Mucosa of descending colon (tissue), 3 donors: ENCODE data around the gene HOXD3. TPM values are rescaled to one million over a fixed set of nuclear protein-coding genes. Genes with fewer than 3 reads are reported as not detected.
A peak's percentile ranks its signal among the peaks of the same experiment; 100 is the strongest.

ENCODE experiments used
- ATAC-seq: fragments of 200-7000 bp; cut with Tn5 transposase; one replicate; pipeline ENCODE4 v1.9.1; 2020; ENCODE audit warnings: mild to moderate bottlenecking, moderate library complexity
- DNase-seq, 3 donors: peaks; one replicate each; pipeline ENCODE4 v3.0.0-alpha.2; 2020
- H3K36me3 ChIP-seq: fragments of 200-600 bp; one replicate; pipeline ENCODE4 v1.8.0; 2021; ENCODE audit warnings: low read depth, mild to moderate bottlenecking
- H3K4me1 ChIP-seq: fragments of 200-600 bp; one replicate; pipeline ENCODE4 v1.8.0; 2021; ENCODE audit warnings: low read depth, mild to moderate bottlenecking
- H3K4me3 ChIP-seq: fragments of 200-600 bp; one replicate; pipeline ENCODE4 v1.8.0; 2021; ENCODE audit warnings: mild to moderate bottlenecking
- H3K9me3 ChIP-seq: fragments of 200-600 bp; one replicate; pipeline ENCODE4 v1.8.0; 2021; ENCODE audit warnings: mild to moderate bottlenecking
- CTCF ChIP-seq: fragments of 200-600 bp; IDR thresholded peaks from one replicate; pipeline ENCODE4 v1.8.0; 2022; ENCODE audit warnings: antibody characterized with exemption, mild to moderate bottlenecking
- intact Hi-C, 2 donors: fragments of 100-400 bp; cut with DNase I in 1 of 2; cut with micrococcal nuclease in 1 of 2; formaldehyde crosslinking; loops; one replicate each; pipeline versions ENCODE4 v1.11.0 to v1.11.1; 2022; cut with DNase I, micrococcal nuclease
- total RNA-seq, 3 donors: library from RNA; stranded (reverse); fragmentation: NEBNext Ultra II Directional in 2 of 3; extraction: Animal tissue kit (Norgen Biotek cat#: 25700) in 2 of 3; gene quantifications; one replicate each; pipeline versions ENCODE4 v1.2.1 to v1.2.4, GENCODE V29; 2021 to 2023
- donor health status: DM: no; HTN: no; CAD: no; lungs with moderate emphysema.
- donor health status: DM: no; HTN: no; CAD: no.
- donor health status: DM: no; HTN: yes; CAD: no.

Gene HOXD3
- total RNA-seq, 3 donors from 2014 or later: 5.8 to 7.0 (median 6.0) TPM

DNA sequence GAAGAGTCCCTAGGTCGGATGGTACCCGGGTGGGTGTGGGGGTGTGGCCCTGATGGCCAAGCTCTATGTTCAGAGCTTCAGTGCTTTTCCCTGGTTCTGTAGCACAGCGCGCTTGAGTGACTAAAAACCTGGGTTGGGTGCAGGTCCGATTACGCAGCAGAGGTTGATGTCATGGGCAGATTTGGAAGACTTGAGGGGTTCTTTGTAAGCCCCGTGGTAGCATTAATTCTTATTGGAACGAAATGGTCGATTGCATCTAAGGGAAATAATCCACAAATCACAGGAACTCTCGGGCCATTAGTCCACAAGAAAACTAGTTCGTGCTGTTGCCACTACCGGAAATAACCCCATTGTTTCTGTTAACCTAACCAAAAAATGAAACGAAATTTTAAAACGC is 18.6 kb upstream of the HOXD3 start:
- DNase-seq: no peak
- H3K4me1 ChIP-seq: peaks cover 3% of the 10 kb centered on the region
- no peak for ATAC-seq
- H3K9me3 ChIP-seq: no peaks in the 10 kb centered on the region
- intact Hi-C loops: no loop called here
- no peaks in the 10 kb centered on the region for H3K36me3 ChIP-seq
- H3K4me3 ChIP-seq: no peak overlapping the region
- TF ChIP-seq CTCF: no peak

DNA sequence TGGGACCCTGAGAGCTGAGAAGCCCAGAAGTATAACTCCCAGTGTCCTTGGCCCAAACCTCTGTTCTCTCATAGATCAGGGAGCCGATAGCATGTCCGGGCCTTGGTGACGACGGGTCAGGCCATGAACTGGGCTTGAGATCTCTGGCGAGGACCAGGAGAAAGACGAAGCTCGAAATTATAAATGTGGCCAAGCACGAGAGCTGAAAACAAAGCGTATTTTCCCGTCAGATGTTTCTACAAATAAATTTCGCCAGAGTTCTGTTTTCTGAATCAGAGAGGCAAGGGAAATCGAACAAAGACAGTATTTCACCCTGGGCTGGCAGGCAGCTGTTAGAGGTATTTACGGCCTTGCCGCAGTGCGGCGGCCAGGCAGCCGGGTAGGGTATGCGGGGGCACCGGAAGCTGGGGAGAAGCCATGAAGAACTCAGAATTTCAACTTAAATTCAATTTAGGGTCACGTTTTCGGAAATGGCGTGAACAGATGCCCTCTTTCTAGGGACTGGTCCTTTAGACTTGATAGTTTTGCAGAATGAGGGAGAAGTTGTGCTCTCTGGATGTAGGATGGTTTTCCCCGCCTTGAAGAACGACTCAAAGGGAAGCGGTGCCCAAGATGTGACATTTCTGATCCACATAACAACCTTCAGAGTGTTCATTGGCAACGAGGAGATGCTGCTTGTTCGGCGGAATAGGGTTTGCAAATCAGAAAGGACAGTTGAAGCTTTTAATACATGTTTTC is 18.0 kb upstream of the HOXD3 start:
- H3K4me1 ChIP-seq: peaks cover 6% of the 10 kb centered on the region
- H3K36me3 ChIP-seq: no peaks in the 10 kb centered on the region
- no peak for ATAC-seq
- no peak for DNase-seq
- no peaks in the 10 kb centered on the region for H3K9me3 ChIP-seq
- H3K4me3 ChIP-seq: no peak overlapping the region
- no peak for TF ChIP-seq CTCF
- intact Hi-C loops: no loop called here

GRCh38 chr2:176139661-176140512 is 17.2 kb upstream of the HOXD3 start:
- no peak for TF ChIP-seq CTCF
- no peak overlapping the region for H3K4me3 ChIP-seq
- peaks cover 6% of the 10 kb centered on the region for H3K4me1 ChIP-seq
- H3K36me3 ChIP-seq: no peaks in the 10 kb centered on the region
- ATAC-seq (no peak), DNase-seq (peak in 1 of 3 donors; percentile 38)
- no peaks in the 10 kb centered on the region for H3K9me3 ChIP-seq
- intact Hi-C loops: loop anchor here (2.0 to 10.0 kb wide), 6 partner anchors 145 to 685 kb away; no protein-coding TSS in a partner anchor

- intact Hi-C loops: loop anchor here (2.0 to 10.0 kb wide), 6 partner anchors 144 to 684 kb away; no protein-coding TSS in a partner anchor
- TF ChIP-seq CTCF: peak; percentile 83
- H3K4me1 ChIP-seq: peaks cover 7% of the 10 kb centered on the region
Measured at GRCh38 chr2:176140513-176141317, 16.4 kb upstream of the HOXD3 start.

GRCh38 chr2:176142281-176142680 is 14.8 kb upstream of the HOXD3 start:
- H3K4me1 ChIP-seq: peaks cover 16% of the 10 kb centered on the region
- DNase-seq: no peak

More at GRCh38 chr2:176140513-176141317, 16.4 kb upstream of the HOXD3 start:
- H3K36me3 ChIP-seq: no peaks in the 10 kb centered on the region
- DNase-seq (peak in 2 of 3 donors; percentile 76 to 87), ATAC-seq (peak; percentile 83)
- H3K9me3 ChIP-seq: no peaks in the 10 kb centered on the region
- peak overlapping the region; percentile 10 for H3K4me3 ChIP-seq

More at GRCh38 chr2:176142281-176142680, 14.8 kb upstream of the HOXD3 start:
- no peaks in the 10 kb centered on the region for H3K36me3 ChIP-seq
- no peaks in the 10 kb centered on the region for H3K9me3 ChIP-seq
- no peak for TF ChIP-seq CTCF
- intact Hi-C loops: loop anchor here (5.0 to 10.0 kb wide), 5 partner anchors 143 to 683 kb away; no protein-coding TSS in a partner anchor
- H3K4me3 ChIP-seq: no peak overlapping the region
- no peak for ATAC-seq
